HG03432 (cell line): ENCODE data around the gene MAP4K4.

ENCODE experiments used
- ATAC-seq: cut with Tn5 transposase; IDR thresholded peaks from one replicate; pipeline ENCODE4 v1.9.1; 2021; ENCODE audit warnings: mild to moderate bottlenecking, moderate library complexity; ENCODE audit not compliant: unreplicated experiment

MAP4K4 gene

DNA sequence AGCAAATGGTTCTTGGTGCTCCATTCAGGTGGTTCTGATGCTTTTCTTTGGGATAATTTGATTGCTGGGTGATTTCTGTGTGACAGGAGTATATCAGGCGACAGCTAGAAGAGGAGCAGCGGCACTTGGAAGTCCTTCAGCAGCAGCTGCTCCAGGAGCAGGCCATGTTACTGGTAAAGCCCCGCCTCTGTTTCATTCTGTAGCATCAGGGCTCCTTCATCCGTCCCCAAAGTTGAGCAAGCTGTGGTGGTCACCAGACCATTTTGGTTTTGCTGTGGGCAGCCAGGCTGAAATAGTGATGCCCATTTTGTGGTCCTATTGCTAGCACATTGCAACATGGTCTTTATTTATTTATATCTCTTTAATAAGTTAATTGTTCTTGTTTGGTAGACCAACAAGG is 161.4 kb downstream of the MAP4K4 start:
- ATAC-seq: no peak

DNA sequence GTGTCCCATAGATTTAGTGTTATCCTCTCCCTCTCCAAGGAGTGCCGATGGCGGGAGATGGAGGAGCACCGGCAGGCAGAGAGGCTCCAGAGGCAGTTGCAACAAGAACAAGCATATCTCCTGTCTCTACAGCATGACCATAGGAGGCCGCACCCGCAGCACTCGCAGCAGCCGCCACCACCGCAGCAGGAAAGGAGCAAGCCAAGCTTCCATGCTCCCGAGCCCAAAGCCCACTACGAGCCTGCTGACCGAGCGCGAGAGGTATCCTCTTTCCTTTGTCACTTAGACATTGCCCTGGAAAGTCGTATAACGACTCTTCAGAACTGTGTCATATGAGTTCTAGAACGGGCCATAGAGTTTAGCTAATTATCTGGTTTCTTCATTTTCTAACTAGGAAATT is 162.1 kb downstream of the MAP4K4 start:
- ATAC-seq: no peak

DNA sequence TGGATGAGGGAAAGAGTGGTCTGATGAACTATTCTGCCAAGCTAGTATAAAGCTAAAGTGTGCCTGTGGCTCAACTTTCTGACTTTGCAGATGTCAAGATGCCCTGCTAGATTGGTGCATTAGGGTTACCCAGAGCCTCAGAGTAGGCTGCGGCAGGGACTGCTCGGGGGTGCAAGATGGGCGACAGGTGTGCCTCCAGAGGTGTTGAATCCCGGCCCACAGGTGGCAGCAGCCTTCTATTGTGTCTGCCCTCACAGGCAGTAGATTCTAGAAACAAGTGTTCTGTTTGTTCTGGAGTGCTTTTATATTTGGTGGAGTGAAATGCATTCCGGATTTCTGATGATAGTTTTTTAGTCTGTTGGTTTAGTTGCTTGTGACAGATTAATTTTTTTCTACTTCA is 162.7 kb downstream of the MAP4K4 start:
- ATAC-seq: no peak

DNA sequence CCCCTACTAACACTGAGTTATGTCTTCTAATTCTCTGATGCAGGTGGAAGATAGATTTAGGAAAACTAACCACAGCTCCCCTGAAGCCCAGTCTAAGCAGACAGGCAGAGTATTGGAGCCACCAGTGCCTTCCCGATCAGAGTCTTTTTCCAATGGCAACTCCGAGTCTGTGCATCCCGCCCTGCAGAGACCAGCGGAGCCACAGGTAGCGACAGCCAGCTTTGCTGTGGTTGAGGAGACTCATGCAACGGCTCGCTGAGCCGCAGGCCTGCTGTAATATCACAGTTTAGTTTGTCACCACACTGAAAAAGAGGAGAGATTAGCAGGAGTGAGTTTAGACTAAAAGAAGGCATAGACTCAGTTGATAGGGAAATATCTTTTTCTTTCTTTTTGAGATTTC is 163.3 kb downstream of the MAP4K4 start:
- ATAC-seq: no peak

DNA sequence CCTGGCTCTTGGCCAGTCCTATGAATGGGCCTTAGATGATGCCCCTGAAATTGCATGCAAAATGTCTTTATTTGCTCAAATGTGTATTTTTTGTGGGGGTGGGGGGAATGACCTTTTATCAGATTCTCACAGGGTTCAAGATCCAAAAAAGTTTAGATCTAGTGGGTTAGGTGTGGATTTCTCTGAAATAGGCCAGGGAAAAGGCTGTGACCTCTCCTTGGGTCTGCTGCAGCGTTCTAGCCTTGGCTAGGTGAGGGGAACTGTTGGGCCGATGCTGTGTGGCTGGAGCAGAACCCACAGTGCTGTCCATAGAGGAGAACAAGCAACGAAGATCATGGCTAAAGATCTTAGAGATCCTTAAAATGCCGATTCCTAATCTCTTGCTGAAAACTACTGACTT is 163.9 kb downstream of the MAP4K4 start:
- ATAC-seq: no peak

DNA sequence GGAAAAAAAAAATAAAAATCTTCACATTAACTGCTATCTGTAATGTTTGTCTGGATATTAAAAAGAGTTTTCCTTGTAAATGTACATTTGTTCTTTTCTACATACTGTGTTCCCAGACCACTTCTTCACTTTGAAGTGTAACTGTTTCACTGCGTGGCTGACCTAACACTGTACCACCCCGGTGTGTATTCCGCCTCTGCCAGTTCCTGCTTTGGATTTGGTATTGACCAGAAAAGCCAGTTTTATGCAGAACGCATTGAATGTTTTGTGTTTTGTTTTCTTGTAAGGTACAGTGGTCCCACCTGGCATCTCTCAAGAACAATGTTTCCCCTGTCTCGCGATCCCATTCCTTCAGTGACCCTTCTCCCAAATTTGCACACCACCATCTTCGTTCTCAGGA is 166.0 kb downstream of the MAP4K4 start:
- ATAC-seq: no peak

DNA sequence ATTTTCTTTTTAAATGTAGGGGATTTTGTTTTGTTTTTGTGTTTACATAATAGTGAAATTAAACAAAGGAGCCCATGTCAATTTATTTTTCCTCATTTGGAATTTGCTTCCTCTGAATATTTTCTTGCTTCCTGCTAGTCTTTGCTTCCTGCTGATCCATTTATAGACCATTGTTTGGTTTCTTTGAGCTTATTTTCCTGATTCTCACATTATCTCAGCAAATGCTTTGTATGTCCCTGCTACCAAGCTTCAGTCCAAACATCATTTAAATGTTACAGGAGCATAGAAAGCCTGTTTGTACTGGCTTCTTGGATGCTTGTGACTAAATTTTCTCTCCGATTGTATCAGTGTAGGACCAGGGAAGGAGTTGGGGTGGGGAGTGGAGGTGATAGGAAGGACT is 166.9 kb downstream of the MAP4K4 start:
- no peak for ATAC-seq

DNA sequence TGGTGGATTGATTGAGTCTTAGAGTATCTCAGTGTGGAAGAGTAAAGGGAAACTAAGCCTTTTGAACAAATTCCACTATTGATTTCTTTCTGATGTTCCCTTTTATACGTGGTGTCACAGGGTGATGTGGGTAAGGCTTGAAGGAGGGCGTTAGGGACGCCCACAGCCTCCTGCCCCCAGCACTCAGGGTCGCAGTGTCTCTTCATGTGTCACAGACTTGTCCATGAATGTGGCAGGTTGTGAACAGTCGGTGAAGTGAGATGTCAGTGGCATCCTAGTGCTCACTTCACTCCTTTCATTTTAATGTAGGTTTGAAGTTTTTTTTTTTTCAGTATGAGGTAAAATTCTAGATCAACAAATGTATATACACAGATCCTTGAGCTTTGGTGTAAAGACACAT is 171.0 kb downstream of the MAP4K4 start:
- no peak for ATAC-seq

DNA sequence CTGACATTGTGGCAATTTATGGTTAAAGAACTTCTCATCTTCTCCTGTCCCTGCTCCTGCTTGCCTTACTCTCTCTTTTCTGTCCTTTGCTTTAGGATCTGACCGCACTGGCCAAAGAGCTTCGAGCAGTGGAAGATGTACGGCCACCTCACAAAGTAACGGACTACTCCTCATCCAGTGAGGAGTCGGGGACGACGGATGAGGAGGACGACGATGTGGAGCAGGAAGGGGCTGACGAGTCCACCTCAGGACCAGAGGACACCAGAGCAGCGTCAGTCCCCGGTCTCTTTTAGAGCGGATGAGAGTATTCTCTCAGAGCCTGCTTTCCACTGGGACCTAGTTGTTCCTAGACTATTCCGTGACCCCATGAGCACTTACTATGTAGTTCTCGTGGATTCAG is 172.0 kb downstream of the MAP4K4 start:
- no peak for ATAC-seq

DNA sequence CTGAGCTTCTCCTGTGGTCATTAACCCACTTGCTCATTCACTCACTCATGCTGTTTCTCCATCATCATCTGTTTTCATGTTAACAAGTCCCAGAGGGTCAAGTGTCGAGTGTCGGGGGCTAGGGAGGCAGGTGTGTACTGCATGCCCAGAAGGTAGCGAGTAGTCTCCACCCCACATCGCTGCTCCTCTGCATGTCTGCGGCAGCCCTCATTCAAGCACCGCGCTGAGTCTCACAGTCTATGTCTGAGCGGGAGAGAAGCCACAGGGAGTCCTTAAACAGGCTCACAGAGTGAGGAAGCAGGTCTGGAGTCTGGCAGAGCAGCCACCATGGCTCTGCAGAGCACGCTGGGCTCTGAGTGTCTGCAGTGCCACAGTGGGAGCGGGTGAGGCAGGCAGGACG is 172.9 kb downstream of the MAP4K4 start:
- no peak for ATAC-seq

DNA sequence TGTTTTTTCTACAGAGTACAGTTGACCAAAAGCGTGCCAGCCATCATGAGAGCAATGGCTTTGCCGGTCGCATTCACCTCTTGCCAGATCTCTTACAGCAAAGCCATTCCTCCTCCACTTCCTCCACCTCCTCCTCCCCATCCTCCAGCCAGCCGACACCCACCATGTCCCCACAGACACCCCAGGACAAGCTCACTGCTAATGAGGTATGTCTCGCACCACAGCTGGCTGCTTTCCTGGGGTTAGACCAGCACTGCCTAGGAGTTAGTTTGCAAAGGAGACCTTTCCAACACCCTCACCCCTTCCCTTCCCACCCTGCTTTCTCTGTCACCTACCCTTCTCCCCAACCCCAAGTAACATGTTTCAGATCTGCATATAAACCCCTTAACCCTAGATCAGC is 174.0 kb downstream of the MAP4K4 start:
- ATAC-seq: no peak

DNA sequence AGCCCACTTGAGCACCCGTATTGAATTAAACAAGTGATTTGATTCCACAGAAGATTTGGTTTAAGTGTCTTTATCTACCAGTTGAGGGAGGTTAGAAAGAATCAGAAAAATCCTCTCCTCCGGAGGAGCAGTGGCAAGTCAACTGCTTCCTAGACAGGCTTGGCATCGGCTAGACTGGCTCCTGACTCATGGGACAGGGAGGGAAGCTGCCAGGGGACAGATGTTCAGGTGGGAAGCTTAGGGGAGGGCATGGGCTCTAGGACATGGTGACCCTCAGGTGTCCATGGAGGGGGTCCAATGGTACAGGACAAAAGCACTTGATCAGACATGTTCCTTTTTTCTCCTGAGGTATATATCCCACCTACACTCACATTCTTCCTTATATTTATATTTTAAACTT is 175.0 kb downstream of the MAP4K4 start:
- ATAC-seq: no peak

DNA sequence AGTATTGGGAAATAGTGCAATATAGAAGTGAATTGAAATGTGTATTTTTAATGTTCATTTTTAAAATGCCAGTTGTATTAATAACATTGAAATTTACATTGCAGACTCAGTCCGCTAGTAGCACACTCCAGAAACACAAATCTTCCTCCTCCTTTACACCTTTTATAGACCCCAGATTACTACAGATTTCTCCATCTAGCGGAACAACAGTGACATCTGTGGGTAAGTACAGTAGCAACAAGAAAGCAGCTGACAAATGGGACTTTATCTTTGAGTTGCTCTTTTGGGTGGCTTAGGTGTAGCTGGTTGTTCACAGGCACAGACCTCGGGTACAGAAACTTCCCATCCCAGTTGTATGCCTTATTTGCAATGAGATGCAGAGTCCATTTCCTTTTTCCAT is 176.0 kb downstream of the MAP4K4 start:
- ATAC-seq: no peak

DNA sequence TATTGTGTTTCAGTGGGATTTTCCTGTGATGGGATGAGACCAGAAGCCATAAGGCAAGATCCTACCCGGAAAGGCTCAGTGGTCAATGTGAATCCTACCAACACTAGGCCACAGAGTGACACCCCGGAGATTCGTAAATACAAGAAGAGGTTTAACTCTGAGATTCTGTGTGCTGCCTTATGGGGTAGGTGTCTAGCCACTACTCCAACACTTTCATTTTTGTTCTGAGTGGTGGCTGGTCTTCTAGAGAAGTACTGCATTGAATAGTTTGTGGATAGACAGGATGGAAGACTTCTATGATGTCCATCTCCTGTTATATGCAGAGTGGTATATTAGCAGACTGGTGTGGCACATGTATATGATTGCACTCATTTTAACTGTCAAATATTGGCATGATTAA is 176.6 kb downstream of the MAP4K4 start:
- no peak for ATAC-seq

DNA sequence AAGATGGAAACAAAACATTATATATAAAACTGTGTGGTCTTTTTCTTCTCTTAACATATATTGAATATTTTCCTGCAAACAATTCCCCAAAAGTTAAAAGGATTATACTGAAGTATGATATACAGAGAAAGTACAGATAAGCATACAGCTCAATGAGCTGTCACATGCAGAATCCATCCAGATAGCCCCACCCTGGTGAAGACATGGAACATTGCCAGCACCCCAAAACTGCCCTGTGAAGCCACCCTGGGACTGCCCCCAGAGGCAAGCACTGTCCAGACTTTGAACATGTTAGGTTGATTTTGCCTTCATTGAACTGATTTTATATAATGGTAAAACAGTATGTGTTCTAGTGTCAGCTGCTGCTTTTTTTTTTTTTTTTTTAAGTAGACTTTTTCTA is 182.0 kb downstream of the MAP4K4 start:
- no peak for ATAC-seq

DNA sequence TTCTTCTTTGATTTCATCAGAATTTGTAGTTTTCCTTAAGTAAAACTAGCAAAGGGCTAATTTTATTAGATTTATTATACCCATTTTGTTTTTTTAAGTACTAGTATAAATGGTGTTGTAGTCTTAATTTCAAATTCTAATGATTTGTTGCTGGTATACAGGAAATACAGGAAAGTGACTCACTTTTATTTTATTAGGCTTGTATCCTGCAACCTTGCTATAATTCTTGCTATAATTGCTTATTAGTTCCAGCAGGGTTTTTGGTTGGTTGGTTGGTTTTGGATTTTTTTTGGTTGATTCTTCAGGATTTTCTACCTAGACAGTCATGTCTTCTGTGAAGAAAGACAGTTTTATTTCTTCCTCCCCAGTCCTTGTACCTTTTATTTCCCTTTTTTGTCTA is 183.6 kb downstream of the MAP4K4 start:
- no peak for ATAC-seq

DNA sequence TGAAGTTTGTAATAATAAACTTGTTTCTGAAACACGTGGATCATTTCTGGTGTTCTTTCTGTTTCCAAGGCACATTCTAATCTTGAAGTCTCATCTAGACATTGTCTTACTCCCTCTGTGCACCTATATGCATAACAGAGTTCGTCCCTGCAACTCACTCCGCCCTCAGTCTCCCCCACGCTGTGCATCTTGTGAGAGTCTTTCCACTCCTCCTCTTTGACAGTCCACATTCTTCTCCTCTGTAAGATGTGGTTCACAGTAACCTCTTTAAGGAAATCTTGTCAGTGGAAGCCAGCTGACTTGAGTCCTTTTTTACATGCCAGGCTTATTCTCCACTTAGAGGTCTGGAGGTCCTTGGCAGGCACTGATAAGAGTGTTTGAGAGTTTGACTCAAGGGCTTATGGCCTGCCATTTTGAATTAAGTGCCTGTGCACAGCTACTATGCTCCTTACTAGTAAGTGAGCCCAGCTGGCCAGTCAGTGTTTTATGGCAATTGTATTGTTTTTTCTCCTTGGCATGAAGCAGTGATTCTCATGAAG is 185.3 kb downstream of the MAP4K4 start:
- no peak for ATAC-seq

DNA sequence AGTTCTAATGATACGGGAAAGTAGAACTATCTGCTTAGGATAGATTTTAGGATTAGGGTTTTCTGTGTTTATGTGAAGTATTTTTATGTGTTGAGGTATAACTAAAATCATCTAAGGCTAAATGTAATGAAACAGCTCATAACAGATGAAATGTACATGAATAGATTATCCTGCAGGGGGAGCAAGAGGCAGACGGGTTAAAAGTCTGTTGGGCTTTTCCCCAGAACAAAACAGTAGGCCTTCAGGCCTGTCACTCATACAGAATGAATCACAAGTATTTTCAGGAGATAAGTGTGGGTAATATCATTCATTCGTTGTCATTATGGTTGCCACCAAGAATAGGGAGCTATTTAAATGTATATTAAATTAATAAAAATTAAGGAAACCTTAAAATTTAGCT is 186.4 kb downstream of the MAP4K4 start:
- peak; percentile 80 for ATAC-seq

DNA sequence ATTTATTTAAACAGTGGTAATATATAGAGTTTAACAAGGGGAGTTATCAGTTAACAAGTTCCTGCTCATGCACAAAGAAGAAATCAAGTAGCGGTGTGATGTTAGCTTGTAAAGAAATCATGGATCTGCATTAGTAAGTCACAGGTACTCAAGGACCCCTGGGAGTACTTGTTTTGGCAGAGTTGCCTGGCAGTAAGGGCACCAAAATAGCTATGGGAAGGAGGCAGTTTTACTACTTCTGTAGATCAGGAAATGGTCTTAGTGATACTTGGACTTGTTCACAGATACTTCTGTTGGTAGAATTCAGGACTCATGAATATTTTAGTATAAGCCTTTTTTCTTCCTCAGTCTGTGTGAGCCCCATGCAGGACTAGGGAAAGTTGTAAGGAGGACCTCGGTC is 186.9 kb downstream of the MAP4K4 start:
- ATAC-seq: no peak

DNA sequence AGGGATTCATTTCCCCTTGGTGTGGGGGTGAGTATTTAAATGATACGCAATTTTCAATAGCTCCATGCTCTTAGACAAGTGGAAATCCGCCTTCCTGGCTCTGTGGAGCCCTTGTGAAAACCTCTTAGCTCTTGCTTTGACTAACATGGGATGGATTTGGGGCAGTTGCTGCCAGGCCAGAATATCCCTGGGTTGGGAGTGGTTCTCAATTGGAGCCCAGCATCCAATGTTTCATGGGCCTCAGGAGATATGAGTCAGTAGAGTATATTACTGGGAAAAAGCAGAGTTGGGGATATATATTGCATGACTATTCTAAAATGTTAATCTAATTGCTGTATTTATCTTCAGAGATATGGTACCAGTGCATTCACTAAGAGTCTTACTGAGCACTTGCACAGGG is 189.8 kb downstream of the MAP4K4 start:
- no peak for ATAC-seq

DNA sequence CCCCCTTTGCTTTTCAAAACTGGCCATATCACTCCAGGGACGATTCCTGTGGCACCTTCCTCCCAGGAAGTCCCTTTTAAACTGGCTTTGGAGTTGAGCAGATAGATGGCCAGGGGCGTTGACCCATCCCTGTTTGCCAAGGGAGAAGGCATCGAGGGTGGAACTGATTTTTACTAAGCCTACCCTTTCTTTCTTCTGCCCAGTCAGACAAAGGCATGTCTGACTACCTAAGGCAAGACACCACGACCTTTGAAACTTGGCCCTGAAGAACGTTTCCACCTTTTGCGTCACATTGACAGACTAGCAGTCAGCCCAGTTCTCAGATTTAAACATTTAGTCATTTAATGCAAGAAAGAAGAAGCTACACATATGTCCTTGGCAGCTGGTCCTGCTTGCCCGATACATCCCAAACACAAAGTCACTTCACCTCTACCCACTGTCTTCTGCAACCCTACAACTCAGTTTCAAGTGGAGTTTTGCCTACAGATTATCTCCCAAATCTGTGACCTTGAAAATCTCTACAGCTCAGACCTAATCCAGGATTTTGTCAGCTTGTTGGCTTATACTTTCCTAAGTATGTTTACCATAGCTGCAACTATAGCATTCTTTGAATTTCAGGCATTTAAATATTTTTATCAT is 192.1 kb downstream of the MAP4K4 start:
- no peak for ATAC-seq

DNA sequence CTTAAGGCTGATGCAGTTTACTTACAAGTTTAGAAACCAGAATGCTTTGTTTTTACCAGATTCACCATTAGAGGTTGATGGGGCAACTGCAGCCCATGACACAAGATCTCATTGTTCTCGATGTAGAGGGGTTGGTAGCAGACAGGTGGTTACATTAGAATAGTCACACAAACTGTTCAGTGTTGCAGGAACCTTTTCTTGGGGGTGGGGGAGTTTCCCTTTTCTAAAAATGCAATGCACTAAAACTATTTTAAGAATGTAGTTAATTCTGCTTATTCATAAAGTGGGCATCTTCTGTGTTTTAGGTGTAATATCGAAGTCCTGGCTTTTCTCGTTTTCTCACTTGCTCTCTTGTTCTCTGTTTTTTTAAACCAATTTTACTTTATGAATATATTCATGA is 194.9 kb downstream of the MAP4K4 start:
- ATAC-seq: peak; percentile 69

DNA sequence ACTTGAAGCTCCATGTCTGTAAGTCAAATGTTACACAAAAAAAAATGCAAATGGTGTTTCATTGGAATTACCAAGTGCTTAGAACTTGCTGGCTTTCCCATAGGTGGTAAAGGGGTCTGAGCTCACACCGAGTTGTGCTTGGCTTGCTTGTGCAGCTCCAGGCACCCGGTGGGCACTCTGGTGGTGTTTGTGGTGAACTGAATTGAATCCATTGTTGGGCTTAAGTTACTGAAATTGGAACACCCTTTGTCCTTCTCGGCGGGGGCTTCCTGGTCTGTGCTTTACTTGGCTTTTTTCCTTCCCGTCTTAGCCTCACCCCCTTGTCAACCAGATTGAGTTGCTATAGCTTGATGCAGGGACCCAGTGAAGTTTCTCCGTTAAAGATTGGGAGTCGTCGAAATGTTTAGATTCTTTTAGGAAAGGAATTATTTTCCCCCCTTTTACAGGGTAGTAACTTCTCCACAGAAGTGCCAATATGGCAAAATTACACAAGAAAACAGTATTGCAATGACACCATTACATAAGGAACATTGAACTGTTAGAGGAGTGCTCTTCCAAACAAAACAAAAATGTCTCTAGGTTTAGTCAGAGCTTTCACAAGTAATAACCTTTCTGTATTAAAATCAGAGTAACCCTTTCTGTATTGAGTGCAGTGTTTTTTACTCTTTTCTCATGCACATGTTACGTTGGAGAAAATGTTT is 196.3 kb downstream of the MAP4K4 start:
- no peak for ATAC-seq
